ACC112 (cell line): ENCODE measurements around the gene GSX2.
"Not testable (repeated sequence)": the region's sequence is repeated elsewhere in the genome, so short reads cannot be mapped to it uniquely, and the experiment has no call there.

Experiments used
- H2AFZ ChIP-seq: fragments of 200-600 bp; sonication (generic); one replicate; pipeline ENCODE4 v1.6.0; 2017; ENCODE audit warnings: antibody characterized with exemption, low read length; ENCODE audit not compliant: unreplicated experiment
- H3K27ac ChIP-seq: fragments of 200-600 bp; sonication (generic); 2 replicates; pipeline ENCODE4 v1.5.1; 2014; ENCODE audit warnings: low read depth, mild to moderate bottlenecking, antibody characterized with exemption, low read length, moderate library complexity
- H3K27me3 ChIP-seq: fragments of 200-600 bp; sonication (generic); 2 replicates; pipeline ENCODE4 v1.6.1; 2014; ENCODE audit warnings: mild to moderate bottlenecking, antibody characterized with exemption, low read length, moderate library complexity, mixed read lengths; ENCODE audit not compliant: insufficient read depth
- H3K36me3 ChIP-seq: fragments of 200-600 bp; sonication (generic); 2 replicates; pipeline ENCODE4 v1.6.1; 2016; ENCODE audit warnings: mild to moderate bottlenecking, antibody characterized with exemption, low read length, moderate library complexity, mixed read lengths; ENCODE audit not compliant: insufficient read depth
- H3K4me1 ChIP-seq: fragments of 200-600 bp; sonication (generic); one replicate; pipeline ENCODE4 v1.6.1; 2016; ENCODE audit warnings: low read length, mixed read lengths; ENCODE audit not compliant: insufficient read depth, unreplicated experiment, control insufficient read depth
- H3K4me3 ChIP-seq: fragments of 200-600 bp; sonication (generic); 2 replicates; pipeline ENCODE4 v1.5.1; 2014; ENCODE audit warnings: mild to moderate bottlenecking, low read depth, low read length
- H3K79me2 ChIP-seq: fragments of 200-600 bp; sonication (generic); one replicate; pipeline ENCODE4 v1.6.0; 2016; ENCODE audit warnings: low read length; ENCODE audit not compliant: control insufficient read depth, unreplicated experiment, insufficient read depth

Gene GSX2

DNA sequence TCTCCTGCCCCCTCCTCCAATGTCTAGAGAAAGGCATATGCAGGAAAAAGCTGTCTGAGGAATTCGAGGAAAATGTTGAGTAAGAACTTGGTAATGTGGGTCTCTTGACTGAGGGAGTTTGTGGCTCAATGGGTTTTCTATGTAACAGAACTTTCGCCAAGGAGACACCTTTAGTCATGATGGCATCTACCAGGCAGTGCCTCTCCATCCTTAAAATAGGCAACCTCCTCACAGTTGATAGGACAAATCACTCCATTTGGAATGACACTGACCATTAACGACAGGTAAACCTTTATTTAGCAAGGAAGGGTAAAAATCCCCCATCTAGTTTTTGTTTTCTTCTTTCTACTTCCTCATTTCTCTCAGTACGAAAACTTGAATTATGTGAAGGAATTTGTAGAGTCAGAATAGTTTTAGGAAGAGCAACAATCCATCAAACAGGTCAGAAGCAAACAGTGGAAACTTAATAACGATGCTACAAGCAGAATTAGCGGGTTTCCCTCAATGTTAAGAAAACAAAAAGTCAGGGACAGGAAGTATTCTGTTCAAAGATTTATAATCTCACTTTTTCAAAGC, 2.7 kb downstream of the GSX2 start:
- Histone ChIP-seq H3K4me1 (peaks cover 15% of the 10 kb centered on the region), H3K36me3 (no peaks in the 10 kb centered on the region), H3K4me3 (no peak overlapping the region), H2AFZ (no peak overlapping the region), H3K27ac (no peak overlapping the region), H3K27me3 (peaks cover 55% of the 10 kb centered on the region), H3K79me2 (no peaks in the 10 kb centered on the region)

DNA sequence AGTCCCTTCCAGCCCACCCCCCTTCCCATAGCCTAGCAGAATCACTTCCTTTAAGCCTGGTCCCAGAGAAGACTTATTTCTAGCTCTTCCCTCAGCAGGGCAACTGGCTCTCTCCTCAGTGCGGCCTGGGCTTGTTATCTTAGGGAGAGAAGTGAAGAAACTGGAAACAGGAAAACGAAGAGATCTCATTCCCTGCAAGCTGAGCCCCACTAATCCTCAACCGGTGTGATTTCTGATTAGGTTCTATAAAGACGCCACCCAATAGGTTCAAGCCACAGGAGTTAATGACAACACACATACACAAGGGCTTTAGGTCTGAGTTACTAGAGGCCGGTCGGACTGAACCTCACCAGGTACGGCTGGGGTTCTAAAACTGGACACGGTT, 3.2 kb downstream of the GSX2 start:
- Histone ChIP-seq H3K79me2 (no peaks in the 10 kb centered on the region), H3K36me3 (no peaks in the 10 kb centered on the region), H3K27me3 (peaks cover 49% of the 10 kb centered on the region), H3K27ac (no peak overlapping the region), H3K4me3 (peak overlapping the region; percentile 64; the same call in 1 of the 2 replicates), H2AFZ (peak overlapping the region; percentile 63), H3K4me1 (peaks cover 15% of the 10 kb centered on the region)

DNA sequence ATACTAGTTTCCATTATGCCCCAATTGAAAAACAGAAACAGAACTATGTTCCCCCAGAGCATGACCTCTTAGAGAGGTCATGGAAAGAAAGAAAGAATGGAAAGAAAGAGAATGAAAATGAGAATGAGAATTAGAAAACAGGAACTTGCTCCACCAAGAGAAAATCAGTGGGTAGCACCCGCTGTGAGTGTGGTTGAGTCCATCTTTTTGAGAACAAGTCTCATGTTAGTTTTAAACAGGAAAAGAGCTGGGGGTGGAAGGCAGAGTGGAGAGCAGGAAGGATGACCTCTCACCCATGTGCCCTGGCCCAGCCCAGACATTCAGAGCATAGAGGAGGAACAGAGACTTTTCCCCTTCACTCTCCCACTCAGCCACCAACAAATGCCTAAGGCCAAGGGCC, 4.9 kb downstream of the GSX2 start:
- peaks cover 32% of the 10 kb centered on the region for H3K27me3 ChIP-seq
- H3K4me1 ChIP-seq: peaks cover 15% of the 10 kb centered on the region

DNA sequence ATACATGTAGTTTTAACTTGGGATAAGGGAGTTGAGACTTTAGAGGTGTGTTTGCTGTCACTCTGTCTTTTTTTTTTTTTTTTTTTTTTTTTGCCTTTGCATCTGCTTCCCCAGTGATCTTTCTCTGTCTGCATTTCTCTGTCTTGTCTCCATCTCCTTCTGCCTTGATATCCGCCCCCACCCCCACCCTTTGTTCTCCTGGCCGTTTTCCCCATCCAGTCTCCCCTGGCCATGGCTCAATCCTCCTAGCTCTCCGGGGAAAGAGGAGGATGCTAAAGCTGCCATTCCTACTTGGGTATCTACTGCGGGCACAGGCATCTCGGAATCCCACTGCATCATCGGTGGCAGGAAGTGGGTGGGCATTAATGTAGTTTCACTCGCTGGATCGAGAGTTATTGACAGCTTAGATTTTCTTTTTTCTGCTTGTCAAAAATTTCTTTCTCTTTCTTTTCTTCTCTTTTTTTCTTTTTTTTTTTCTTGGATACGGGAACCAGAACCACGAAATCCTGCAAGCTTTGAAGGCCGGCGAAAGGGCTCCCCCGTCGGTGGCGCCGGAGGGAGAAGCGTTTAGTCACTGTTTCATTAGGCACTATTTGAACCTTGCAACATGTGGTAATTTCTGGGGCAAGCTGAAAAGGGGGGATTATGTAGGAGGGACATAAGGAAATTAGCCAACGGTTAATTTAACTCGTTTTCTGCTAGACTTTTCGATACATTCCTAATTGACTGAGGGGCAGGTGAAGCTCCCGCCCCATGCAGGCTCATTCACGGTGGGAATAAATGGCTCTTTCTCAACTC, 8.2 kb downstream of the GSX2 start:
- no peak overlapping the region for H3K27ac ChIP-seq
- H3K4me3 ChIP-seq: no peak overlapping the region
- no peaks in the 10 kb centered on the region for H3K36me3 ChIP-seq
- no peaks in the 10 kb centered on the region for H3K79me2 ChIP-seq
- peaks cover 14% of the 10 kb centered on the region for H3K4me1 ChIP-seq
- H2AFZ ChIP-seq: no peak overlapping the region
- H3K27me3 ChIP-seq: peaks cover 1% of the 10 kb centered on the region; the same call in 1 of the 2 replicates

More for the DNA sequence above, 4.9 kb downstream of the GSX2 start:
- no peak overlapping the region for H3K27ac ChIP-seq
- no peak overlapping the region for H3K4me3 ChIP-seq
- no peaks in the 10 kb centered on the region for H3K79me2 ChIP-seq
- H2AFZ ChIP-seq: no peak overlapping the region
- no peaks in the 10 kb centered on the region for H3K36me3 ChIP-seq

DNA sequence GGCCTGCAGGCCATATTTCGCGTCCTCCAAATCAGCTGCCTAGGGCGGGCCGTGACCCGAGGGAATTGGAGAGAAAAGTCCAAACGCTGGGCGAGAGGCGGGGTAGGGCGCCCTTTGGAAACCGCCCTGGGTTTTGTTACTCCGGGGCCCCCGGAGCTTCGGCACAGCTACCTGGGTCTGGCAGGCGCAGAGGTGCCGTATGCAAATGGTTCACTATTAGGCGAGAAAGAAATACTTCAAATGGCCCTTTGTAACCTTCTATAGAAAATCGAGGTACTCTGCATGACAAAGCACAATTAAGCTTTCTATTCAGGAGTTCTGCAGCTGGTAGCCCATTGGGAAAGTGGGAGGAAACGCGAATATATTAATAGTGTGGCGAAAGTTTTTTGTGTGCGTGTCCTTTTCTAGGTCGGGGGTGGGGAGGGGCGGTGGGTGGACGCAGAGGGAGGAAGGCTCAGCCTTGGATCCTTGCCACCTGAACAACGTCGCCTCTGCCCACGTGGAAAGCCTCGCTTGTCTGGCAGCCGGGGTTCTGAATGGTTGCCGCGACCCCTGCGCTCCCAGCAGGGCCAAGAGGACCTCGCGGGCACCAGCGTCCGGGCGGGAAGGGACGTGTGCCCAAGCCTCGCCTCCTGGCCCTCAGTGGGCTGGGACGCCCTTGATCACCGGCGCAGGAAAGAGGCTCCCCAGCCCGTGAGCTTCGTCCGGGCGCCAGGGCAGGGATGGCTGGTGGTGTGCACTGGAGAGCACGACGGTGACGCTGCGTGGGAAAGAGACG, 9.5 kb downstream of the GSX2 start:
- Histone ChIP-seq H3K79me2 (no peaks in the 10 kb centered on the region), H3K36me3 (no peaks in the 10 kb centered on the region), H3K27me3 (no peaks in the 10 kb centered on the region), H3K27ac (no peak overlapping the region), H3K4me1 (peaks cover 7% of the 10 kb centered on the region), H3K4me3 (no peak overlapping the region), H2AFZ (no peak overlapping the region)

DNA sequence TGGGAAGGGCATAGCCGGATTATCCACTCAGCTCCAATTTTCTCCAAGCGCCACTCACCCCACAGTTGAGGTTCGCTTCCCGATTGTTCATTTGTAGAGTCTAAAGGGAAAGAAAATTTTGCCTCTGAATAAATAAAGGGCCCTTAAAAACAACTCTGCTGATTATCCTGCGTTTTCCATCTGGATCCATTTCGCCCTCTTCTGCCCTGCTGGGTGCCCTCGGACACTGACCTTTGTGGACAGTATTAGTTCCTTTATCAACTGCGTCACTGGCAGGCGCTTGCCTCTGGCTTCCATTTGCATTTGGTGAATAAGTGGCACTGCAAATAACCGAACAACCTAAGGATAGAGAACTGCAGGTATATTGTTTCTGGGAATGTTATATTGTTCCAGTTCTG, 10.1 kb downstream of the GSX2 start:
- H3K4me1 ChIP-seq: peaks cover 1% of the 10 kb centered on the region
- no peaks in the 10 kb centered on the region for H3K79me2 ChIP-seq
- no peaks in the 10 kb centered on the region for H3K36me3 ChIP-seq
- H3K4me3 ChIP-seq: no peak overlapping the region
- H3K27ac ChIP-seq: no peak overlapping the region
- H2AFZ ChIP-seq: no peak overlapping the region
- no peaks in the 10 kb centered on the region for H3K27me3 ChIP-seq

DNA sequence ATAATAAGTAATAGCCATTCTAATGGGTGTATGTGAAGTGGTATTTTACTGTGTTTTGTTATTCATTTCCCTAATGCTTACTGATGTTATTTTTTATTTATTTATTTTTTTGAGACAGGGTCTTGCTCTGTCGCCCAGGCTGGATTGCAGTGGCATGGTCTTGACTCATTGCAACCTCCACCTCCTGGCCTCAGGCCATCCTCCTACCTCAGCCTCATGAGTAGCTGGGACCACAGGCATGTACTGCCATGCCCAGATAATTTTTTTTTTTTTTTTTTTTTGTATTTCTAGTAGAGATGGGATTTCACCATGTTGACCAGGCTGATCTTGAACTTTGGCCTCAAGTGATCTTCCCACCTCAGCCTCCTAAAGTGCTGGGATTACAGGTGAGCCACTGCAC, 13.2 kb downstream of the GSX2 start:
- H3K27ac ChIP-seq, H3K27me3 ChIP-seq, H3K79me2 ChIP-seq: not testable (repeated sequence)

DNA sequence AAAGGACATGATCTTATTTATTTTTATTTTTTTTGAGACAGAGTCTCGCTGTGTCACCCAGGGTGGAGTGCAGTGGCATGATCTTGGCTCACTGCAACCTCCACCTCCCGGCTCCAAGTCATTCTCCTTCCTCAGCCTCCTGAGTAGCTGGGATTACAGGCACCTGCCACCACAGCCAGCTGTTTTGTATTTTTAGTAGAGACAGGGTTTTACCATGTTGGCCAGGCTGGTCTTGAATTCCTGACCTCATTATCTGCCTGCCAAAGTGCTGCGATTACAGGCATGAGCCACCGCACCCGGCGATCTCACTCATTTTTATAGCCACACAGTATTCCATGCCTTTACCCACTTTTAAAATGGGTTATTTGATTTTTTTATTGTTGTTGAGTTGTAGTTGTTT, 16.3 kb downstream of the GSX2 start:
- H2AFZ ChIP-seq, H3K27ac ChIP-seq, H3K27me3 ChIP-seq, H3K79me2 ChIP-seq, H3K4me1 ChIP-seq, H3K4me3 ChIP-seq, H3K36me3 ChIP-seq: not testable (repeated sequence)

More for the DNA sequence above, 13.2 kb downstream of the GSX2 start:
- not testable (repeated sequence) for H3K4me3 ChIP-seq, H3K36me3 ChIP-seq, H2AFZ ChIP-seq, H3K4me1 ChIP-seq

DNA sequence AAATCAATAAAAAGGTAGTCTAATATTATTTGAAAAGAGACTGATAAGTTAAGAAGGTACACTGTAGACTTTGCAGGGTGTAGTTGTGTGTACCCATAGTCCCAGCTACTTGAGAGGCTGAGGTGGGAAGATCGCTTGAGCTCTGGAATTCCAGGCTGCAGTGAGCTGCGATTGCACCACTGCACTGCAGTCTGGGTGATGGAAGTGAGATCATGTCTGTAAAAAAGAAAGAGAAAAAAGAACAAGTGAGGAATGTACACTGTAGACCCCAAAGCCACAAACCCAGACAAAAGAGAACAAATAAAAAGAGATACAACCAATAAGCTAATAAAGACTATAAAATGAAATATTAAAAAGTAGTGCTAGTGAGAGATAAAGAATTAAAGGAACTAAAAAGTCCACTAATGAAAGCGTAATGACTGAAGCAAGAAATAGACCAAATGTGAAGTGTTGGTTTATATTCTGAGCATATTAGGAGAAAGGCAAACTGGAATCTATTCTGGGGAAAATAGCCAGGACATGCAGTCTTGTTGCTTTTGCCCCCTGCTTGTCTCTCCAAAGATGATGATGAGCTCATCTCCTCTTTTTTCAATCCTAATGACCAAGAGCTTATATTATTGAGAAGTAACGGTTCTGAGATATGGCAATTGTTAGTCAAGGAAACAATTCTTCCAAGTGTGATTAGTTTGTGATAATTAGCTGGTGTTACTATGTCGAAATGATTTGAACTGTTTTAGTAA, 19.1 kb downstream of the GSX2 start:
- no peaks in the 10 kb centered on the region for H3K79me2 ChIP-seq
- H3K36me3 ChIP-seq: no peaks in the 10 kb centered on the region
- H2AFZ ChIP-seq: no peak overlapping the region
- H3K27me3 ChIP-seq: no peaks in the 10 kb centered on the region
- H3K4me1 ChIP-seq: no peaks in the 10 kb centered on the region
- no peak overlapping the region for H3K4me3 ChIP-seq
- no peak overlapping the region for H3K27ac ChIP-seq

DNA sequence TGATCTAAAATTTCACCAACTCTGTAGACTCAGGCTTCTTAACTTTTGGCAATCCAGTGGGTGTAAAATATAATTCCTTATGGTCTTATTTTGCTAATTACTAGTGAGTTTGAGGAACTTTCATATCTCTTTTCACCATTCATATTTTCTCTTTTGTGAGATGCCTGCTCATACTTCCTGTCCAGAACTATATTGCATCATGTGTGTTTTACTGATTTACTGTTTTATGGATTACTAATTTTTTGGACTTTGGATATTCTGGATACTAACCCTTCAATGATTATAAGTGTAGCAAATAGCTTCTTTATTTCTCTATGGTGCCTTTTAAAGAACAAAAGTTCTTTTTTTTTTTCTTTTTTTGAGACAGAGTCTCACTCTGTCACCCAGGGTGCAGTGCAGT, 20.6 kb downstream of the GSX2 start:
- no peaks in the 10 kb centered on the region for H3K4me1 ChIP-seq
- H3K4me3 ChIP-seq: no peak overlapping the region
- H3K27ac ChIP-seq: no peak overlapping the region
- H3K79me2 ChIP-seq: no peaks in the 10 kb centered on the region
- no peaks in the 10 kb centered on the region for H3K36me3 ChIP-seq
- no peaks in the 10 kb centered on the region for H3K27me3 ChIP-seq
- H2AFZ ChIP-seq: no peak overlapping the region
